ENCODE data around the gene WEE2. TPM values are rescaled to one million over a fixed set of nuclear protein-coding genes. Genes with fewer than 3 reads are reported as not detected.

Gene WEE2
- total RNA-seq, 1 experiment from 2014 or later = not detected

- no peak overlapping the region for H3K4me3 Mint-ChIP-seq (ENCODE audit: unreplicated experiment)
- no TSS peak for BruUV-seq (replicated peaks)
- peaks cover 29% of the 10 kb centered on the region for H3K4me1 Mint-ChIP-seq (ENCODE audit: insufficient read depth, unreplicated experiment)
- H3K36me3 Mint-ChIP-seq (ENCODE audit: insufficient read depth, unreplicated experiment) = peaks cover 6% of the 10 kb centered on the region
- no peak for DNase-seq (ENCODE audit: unreplicated experiment)
- ChIA-PET POLR2A (interaction anchor here (0.8 kb wide), 1 partner anchor 8 kb away, joined by 4 read pairs; no protein-coding TSS in a partner anchor), CTCF (no interaction called here)
- H3K9me3 Mint-ChIP-seq (ENCODE audit: unreplicated experiment) = no peaks in the 10 kb centered on the region
- TF ChIP-seq, protein P1, sequence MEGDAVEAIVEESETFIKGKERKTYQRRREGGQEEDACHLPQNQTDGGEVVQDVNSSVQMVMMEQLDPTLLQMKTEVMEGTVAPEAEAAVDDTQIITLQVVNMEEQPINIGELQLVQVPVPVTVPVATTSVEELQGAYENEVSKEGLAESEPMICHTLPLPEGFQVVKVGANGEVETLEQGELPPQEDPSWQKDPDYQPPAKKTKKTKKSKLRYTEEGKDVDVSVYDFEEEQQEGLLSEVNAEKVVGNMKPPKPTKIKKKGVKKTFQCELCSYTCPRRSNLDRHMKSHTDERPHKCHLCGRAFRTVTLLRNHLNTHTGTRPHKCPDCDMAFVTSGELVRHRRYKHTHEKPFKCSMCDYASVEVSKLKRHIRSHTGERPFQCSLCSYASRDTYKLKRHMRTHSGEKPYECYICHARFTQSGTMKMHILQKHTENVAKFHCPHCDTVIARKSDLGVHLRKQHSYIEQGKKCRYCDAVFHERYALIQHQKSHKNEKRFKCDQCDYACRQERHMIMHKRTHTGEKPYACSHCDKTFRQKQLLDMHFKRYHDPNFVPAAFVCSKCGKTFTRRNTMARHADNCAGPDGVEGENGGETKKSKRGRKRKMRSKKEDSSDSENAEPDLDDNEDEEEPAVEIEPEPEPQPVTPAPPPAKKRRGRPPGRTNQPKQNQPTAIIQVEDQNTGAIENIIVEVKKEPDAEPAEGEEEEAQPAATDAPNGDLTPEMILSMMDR (IDR thresholded peaks at IDR 0.05; ENCODE audit: unreplicated experiment) = no peak
- intact Hi-C loops (cut with micrococcal nuclease) = no loop called here
- H3K27me3 Mint-ChIP-seq (ENCODE audit: insufficient read depth, unreplicated experiment) = no peaks in the 10 kb centered on the region
- no peak overlapping the region for H3K27ac Mint-ChIP-seq (ENCODE audit: low read depth, unreplicated experiment)
These were observed 11.8 kb upstream of the WEE2 start for GRCh38 chr7:141696348-141696747.

- Mint-ChIP-seq H3K27me3 (ENCODE audit: insufficient read depth, unreplicated experiment) (no peaks in the 10 kb centered on the region), H3K27ac (ENCODE audit: low read depth, unreplicated experiment) (no peak overlapping the region), H3K4me3 (ENCODE audit: unreplicated experiment) (no peak overlapping the region), H3K9me3 (ENCODE audit: unreplicated experiment) (no peaks in the 10 kb centered on the region), H3K36me3 (ENCODE audit: insufficient read depth, unreplicated experiment) (peaks cover 6% of the 10 kb centered on the region), H3K4me1 (ENCODE audit: insufficient read depth, unreplicated experiment) (peaks cover 30% of the 10 kb centered on the region)
- DNase-seq (ENCODE audit: unreplicated experiment) = peak; percentile 60
- ChIA-PET CTCF (interaction anchor here (0.9 kb wide), 1 partner anchor 40 kb away, joined by 3 read pairs; the partner anchor contains the start of gene SSBP1), POLR2A (interaction anchor here (1.0 kb wide), 1 partner anchor 41 kb away, joined by 3 read pairs; the partner anchor contains the start of gene SSBP1)
- TF ChIP-seq, protein P1 (IDR thresholded peaks at IDR 0.05; ENCODE audit: unreplicated experiment) = no peak
- BruUV-seq (replicated peaks) = no TSS peak
- intact Hi-C loops (cut with micrococcal nuclease) = no loop called here
These were observed 10.8 kb upstream of the WEE2 start for GRCh38 chr7:141697211-141697871.

GRCh38 chr7:141698247-141699015 is 9.7 kb upstream of the WEE2 start:
- ChIA-PET CTCF (interaction anchor here (0.6 to 6.0 kb wide), 5 partner anchors 9 to 39 kb away, joined by 3 to 37 read pairs (median 3); partner anchors contain the start of gene SSBP1), POLR2A (interaction anchor here (1.0 kb wide), 1 partner anchor 40 kb away, joined by 3 read pairs; the partner anchor contains the start of gene SSBP1)
- no peak for DNase-seq (ENCODE audit: unreplicated experiment)
- TF ChIP-seq, protein P1 (IDR thresholded peaks at IDR 0.05; ENCODE audit: unreplicated experiment) = no peak
- no peaks in the 10 kb centered on the region for H3K27me3 Mint-ChIP-seq (ENCODE audit: insufficient read depth, unreplicated experiment)
- intact Hi-C loops (cut with micrococcal nuclease) = no loop called here
- no peak overlapping the region for H3K4me3 Mint-ChIP-seq (ENCODE audit: unreplicated experiment)
- H3K27ac Mint-ChIP-seq (ENCODE audit: low read depth, unreplicated experiment) = no peak overlapping the region
- H3K36me3 Mint-ChIP-seq (ENCODE audit: insufficient read depth, unreplicated experiment) = peaks cover 6% of the 10 kb centered on the region
- peaks cover 35% of the 10 kb centered on the region for H3K4me1 Mint-ChIP-seq (ENCODE audit: insufficient read depth, unreplicated experiment)
- no peaks in the 10 kb centered on the region for H3K9me3 Mint-ChIP-seq (ENCODE audit: unreplicated experiment)
- BruUV-seq (replicated peaks) = no TSS peak

GRCh38 chr7:141699860-141700259 is 8.3 kb upstream of the WEE2 start:
- TF ChIP-seq, protein P1 (IDR thresholded peaks at IDR 0.05; ENCODE audit: unreplicated experiment) = no peak
- peaks cover 35% of the 10 kb centered on the region for H3K4me1 Mint-ChIP-seq (ENCODE audit: insufficient read depth, unreplicated experiment)
- H3K9me3 Mint-ChIP-seq (ENCODE audit: unreplicated experiment) = no peaks in the 10 kb centered on the region
- H3K27me3 Mint-ChIP-seq (ENCODE audit: insufficient read depth, unreplicated experiment) = no peaks in the 10 kb centered on the region
- CTCF ChIA-PET = interaction anchor here (6.0 kb wide), 1 partner anchor 38 kb away, joined by 37 read pairs; the partner anchor contains the start of gene SSBP1
- BruUV-seq (replicated peaks) = no TSS peak
- no peak overlapping the region for H3K27ac Mint-ChIP-seq (ENCODE audit: low read depth, unreplicated experiment)
- no peak for DNase-seq (ENCODE audit: unreplicated experiment)
- H3K36me3 Mint-ChIP-seq (ENCODE audit: insufficient read depth, unreplicated experiment) = no peaks in the 10 kb centered on the region
- peak overlapping the region; percentile 72 for H3K4me3 Mint-ChIP-seq (ENCODE audit: unreplicated experiment)
- POLR2A ChIA-PET = no interaction called here
- intact Hi-C loops (cut with micrococcal nuclease) = loop anchor here (5.0 kb wide), 1 partner anchor 37 kb away; the partner anchor contains the start of gene SSBP1
